ENCODE data around the gene CYB561D1. TPM values are rescaled to one million over a fixed set of nuclear protein-coding genes. Genes with fewer than 3 reads are reported as not detected.

The CYB561D1 gene
- total and polyA plus RNA-seq, 9 of the 15 experiments (the other 6 are each of a cell fraction or from before 2014, with no cell fraction given) = 0.71 to 7.2 (median 3.5) TPM

DNA sequence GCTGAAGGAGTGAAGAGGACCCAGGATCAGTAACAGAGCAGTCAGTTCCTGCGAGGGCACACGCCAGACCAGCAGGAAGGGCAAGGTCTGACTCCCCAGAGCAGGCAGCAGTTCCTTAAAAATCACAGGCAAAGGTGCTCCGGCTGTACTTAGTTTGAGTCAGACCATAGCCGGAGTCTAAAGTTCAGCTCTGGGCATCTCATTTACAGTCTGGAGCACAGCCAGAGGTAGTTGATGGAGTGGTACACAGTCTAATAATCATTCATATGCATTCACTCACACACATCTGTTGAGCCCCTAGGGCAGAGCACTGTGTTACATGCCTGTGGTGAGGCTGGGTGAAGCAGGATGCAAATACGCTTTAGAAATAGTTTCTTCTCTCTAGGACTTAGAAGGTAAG, 23.0 kb downstream of the CYB561D1 start:
- Histone ChIP-seq H3K4me1 (replicated peaks in 1 of 2; ENCODE audit: control insufficient read depth in 2 of 2, insufficient read depth in 2 of 2, low read length in 2 of 2) (no peaks in the 10 kb centered on the region; a peak in 1 of 5 replicates), H3K4me2 (ENCODE audit: insufficient read depth, low read length) (no peak overlapping the region), H3K4me3 (no peak overlapping the region), H4K20me1 (replicated peaks; ENCODE audit: control insufficient read depth, insufficient read depth, low read length) (no peaks in the 10 kb centered on the region), H3K27ac (ENCODE audit: extremely low read depth, low read depth, low read length) (no peak overlapping the region), H2AFZ (ENCODE audit: low read depth, low read length) (no peak overlapping the region), H3K36me3 (ENCODE audit: control insufficient read depth, insufficient read depth, low read length) (no peaks in the 10 kb centered on the region), H3K27me3 (ENCODE audit: control insufficient read depth in 2 of 2, insufficient read depth in 2 of 2, low read length in 2 of 2) (peaks cover 18 to 21% of the 10 kb centered on the region in 2 experiments), H3K9me1 (ENCODE audit: control insufficient read depth, insufficient read depth, low read length) (no peaks in the 10 kb centered on the region), H3K9ac (ENCODE audit: insufficient read depth in 1 of 2, low read depth in 2 of 2, low read length in 2 of 2) (no peak overlapping the region), H3K9me3 (replicated peaks; ENCODE audit: control insufficient read depth, insufficient read depth, low read depth, low read length) (no peaks in the 10 kb centered on the region), H3K79me2 (ENCODE audit: control insufficient read depth, insufficient read depth, low read length) (no peaks in the 10 kb centered on the region)
- ChIA-PET POLR2A (interaction anchor here (1.2 to 1.6 kb wide), 2 partner anchors 12 to 20 kb away, joined by 4 to 5 read pairs; no protein-coding TSS in a partner anchor), CTCF (ENCODE audit: low intra/inter-chr PET ratio) (no interaction called here)
- no peak for FAIRE-seq
- ATAC-seq = no peak
- in situ Hi-C loops (cut with MboI) = no loop called here
- BruUV-seq (replicated peaks) = no TSS peak
- DNase-seq (ENCODE audit: extremely low read depth in 1 of 4, low spot score in 3 of 4) = no peak
- WGBS (ENCODE audit: insufficient coverage, low coverage, missing lambda C conversion rate) = 35% methylated on average over 5 of the region's 5 CpGs
- no peak for TF ChIP-seq JUND (IDR thresholded peaks at IDR 0.05; ENCODE audit: borderline replicate concordance, low read depth, low read length)
- no peak for TF ChIP-seq JUND (tag; IDR thresholded peaks at IDR 0.05; ENCODE audit: borderline replicate concordance, low read depth, low read length)
- TF ChIP-seq, protein P1, sequence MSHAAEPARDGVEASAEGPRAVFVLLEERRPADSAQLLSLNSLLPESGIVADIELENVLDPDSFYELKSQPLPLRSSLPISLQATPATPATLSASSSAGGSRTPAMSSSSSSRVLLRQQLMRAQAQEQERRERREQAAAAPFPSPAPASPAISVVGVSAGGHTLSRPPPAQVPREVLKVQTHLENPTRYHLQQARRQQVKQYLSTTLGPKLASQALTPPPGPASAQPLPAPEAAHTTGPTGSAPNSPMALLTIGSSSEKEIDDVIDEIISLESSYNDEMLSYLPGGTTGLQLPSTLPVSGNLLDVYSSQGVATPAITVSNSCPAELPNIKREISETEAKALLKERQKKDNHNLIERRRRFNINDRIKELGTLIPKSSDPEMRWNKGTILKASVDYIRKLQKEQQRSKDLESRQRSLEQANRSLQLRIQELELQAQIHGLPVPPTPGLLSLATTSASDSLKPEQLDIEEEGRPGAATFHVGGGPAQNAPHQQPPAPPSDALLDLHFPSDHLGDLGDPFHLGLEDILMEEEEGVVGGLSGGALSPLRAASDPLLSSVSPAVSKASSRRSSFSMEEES (CRISPR knock-in tag; IDR thresholded peaks at IDR 0.05) = no peak
- no peak for TF ChIP-seq GATA2 (CRISPR knock-in tag; IDR thresholded peaks at IDR 0.05)
- no peak for TF ChIP-seq PHF8 (IDR thresholded peaks at IDR 0.05; ENCODE audit: borderline replicate concordance, low read length)
- TF ChIP-seq ZNF699 (CRISPR knock-in tag; IDR thresholded peaks at IDR 0.05; ENCODE audit: insufficient replicate concordance) = no peak
- no peak for TF ChIP-seq ZNF518B (CRISPR knock-in tag; IDR thresholded peaks at IDR 0.05)
- no peak for TF ChIP-seq CTBP1 (IDR thresholded peaks at IDR 0.05; ENCODE audit: borderline replicate concordance)
- no peak for TF ChIP-seq ATF2 (CRISPR knock-in tag; IDR thresholded peaks at IDR 0.05)
- TF ChIP-seq TAF7 (tag; IDR thresholded peaks at IDR 0.05) = no peak
- intact Hi-C loops (cut with micrococcal nuclease) = no loop called here

Data from K562 (cell line).